CD8-positive, alpha-beta memory T cell (primary cell): ENCODE results near the gene PDE3A. TPM values are rescaled to one million over a fixed set of nuclear protein-coding genes. Genes with fewer than 3 reads are reported as not detected.

Source experiments
- CTCF ChIA-PET: fragments of 350-600 bp; sonication (Branson Sonifier 250); formaldehyde crosslinking; loops from one replicate; lab custom pipeline; 2021; ENCODE audit warnings: antibody characterized with exemption; lab: Charles Lee
- POLR2A ChIA-PET: fragments of 350-600 bp; sonication (Branson Sonifier 250); formaldehyde crosslinking; loops from one replicate; lab custom pipeline; 2021; ENCODE audit warnings: antibody characterized with exemption; lab: Charles Lee
- DNase-seq, 5 donors: peaks; one replicate each; pipeline versions ENCODE4 v3.0.0 to v3.0.0-alpha.2; 2020 to 2022; ENCODE audit warnings: mixed read lengths in 1 of 5
- H3K27ac ChIP-seq: one replicate; pipeline ENCODE4 v1.7.0; 2013; ENCODE audit warnings: low read depth, mild to moderate bottlenecking, low read length, moderate library complexity
- H3K27me3 ChIP-seq: 2 replicates; pipeline ENCODE4 v1.7.0; 2013; ENCODE audit warnings: low read length, mild to moderate bottlenecking; ENCODE audit not compliant: insufficient read depth, poor library complexity, severe bottlenecking
- H3K36me3 ChIP-seq: 2 replicates; pipeline ENCODE4 v1.7.0; 2013; ENCODE audit warnings: mild to moderate bottlenecking, low read length, moderate library complexity; ENCODE audit not compliant: insufficient read depth
- H3K4me1 ChIP-seq: 2 replicates; pipeline ENCODE4 v1.7.0; 2013; ENCODE audit warnings: mild to moderate bottlenecking, low read length, moderate library complexity; ENCODE audit not compliant: insufficient read depth
- H3K4me3 ChIP-seq: 2 replicates; pipeline ENCODE4 v1.7.0; 2013; ENCODE audit warnings: mild to moderate bottlenecking, low read length
- H3K9me3 ChIP-seq: 2 replicates; pipeline ENCODE4 v1.7.0; 2013; ENCODE audit warnings: mild to moderate bottlenecking, low read length
- H3K27ac Mint-ChIP-seq, 8 donors: one replicate each; pipeline ENCODE4 v1.8.0; 2020 to 2021; ENCODE audit warnings: mixed read lengths in 8 of 8, mild to moderate bottlenecking in 6 of 8, inconsistent platforms in 3 of 8, moderate library complexity in 3 of 8
- H3K27me3 Mint-ChIP-seq, 2 donors: one replicate each; pipeline ENCODE4 v1.8.0; 2020 to 2021; ENCODE audit warnings: mixed read lengths in 2 of 2, mild to moderate bottlenecking in 1 of 2, moderate library complexity in 1 of 2
- H3K36me3 Mint-ChIP-seq, 3 donors: one replicate each; pipeline ENCODE4 v1.8.0; 2020 to 2021; ENCODE audit warnings: mixed read lengths in 3 of 3, inconsistent platforms in 1 of 3, mild to moderate bottlenecking in 1 of 3
- H3K4me1 Mint-ChIP-seq, 3 donors: one replicate each; pipeline ENCODE4 v1.8.0; 2020 to 2021; ENCODE audit warnings: mixed read lengths in 3 of 3, inconsistent platforms in 1 of 3, mild to moderate bottlenecking in 1 of 3
- H3K4me3 Mint-ChIP-seq, 7 donors: one replicate each; pipeline ENCODE4 v1.8.0; 2020 to 2021; ENCODE audit warnings: mixed read lengths in 7 of 7, mild to moderate bottlenecking in 6 of 7, moderate library complexity in 4 of 7, inconsistent platforms in 2 of 7
- H3K9me3 Mint-ChIP-seq, 5 donors: one replicate each; pipeline ENCODE4 v1.8.0; 2020 to 2022; ENCODE audit warnings: mixed read lengths in 5 of 5, mild to moderate bottlenecking in 3 of 5, moderate library complexity in 2 of 5, inconsistent platforms in 1 of 5
- polyA plus RNA-seq: library from polyadenylated mRNA; unstranded; fragments of 300-500 nt; fragmentation: Illumina TruSeq; gene quantifications from one replicate; pipeline ENCODE4 v1.2.3, GENCODE V29; 2021
- total RNA-seq, 2 experiments: library from RNA; stranded (reverse); gene quantifications; one replicate each; pipeline ENCODE4 v1.2.3, GENCODE V29; 2021

Gene PDE3A
- total and polyA plus RNA-seq, 3 experiments from 2014 or later = 0.02 TPM; not detected in 2

DNA sequence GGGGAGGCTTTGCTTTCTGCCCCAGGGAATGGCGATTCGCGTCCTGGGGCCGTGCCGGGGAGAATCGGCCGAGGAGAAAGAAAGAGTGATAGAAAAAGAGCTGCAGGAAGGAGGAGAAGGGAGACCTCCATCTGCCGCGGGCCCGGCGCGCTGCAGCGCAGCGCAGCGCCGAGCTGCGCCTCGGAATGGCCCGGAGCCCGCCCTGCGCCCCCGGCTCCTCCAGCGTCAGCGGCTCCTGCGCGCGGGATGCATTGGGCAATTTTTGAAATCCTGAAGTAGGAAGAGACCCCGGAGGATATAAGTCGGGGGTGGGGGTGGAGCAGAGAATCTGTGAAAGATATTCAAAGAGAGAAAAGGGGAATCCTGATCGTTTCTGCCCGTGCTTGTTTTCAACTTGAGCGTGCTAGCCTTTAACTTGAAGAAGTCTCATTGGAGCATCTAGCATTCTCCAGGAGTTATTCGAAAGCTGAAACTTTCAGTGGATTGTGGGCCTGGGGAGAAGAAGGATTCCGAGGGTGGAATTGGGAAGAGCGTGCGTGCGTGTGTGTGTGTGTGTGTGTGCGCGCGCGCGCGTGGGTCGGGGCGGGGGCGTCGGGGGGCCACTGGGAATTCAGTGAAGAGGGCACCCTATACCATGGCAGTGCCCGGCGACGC is 441 bp downstream of the PDE3A start:
- Histone ChIP-seq H3K4me3 (no peak overlapping the region), H3K36me3 (no peaks in the 10 kb centered on the region), H3K9me3 (no peaks in the 10 kb centered on the region), H3K4me1 (no peaks in the 10 kb centered on the region), H3K27ac (no peak overlapping the region), H3K27me3 (no peaks in the 10 kb centered on the region)
- ChIA-PET CTCF (no interaction called here), POLR2A (no interaction called here)
- H3K27me3 Mint-ChIP-seq = peaks cover 20 to 48% of the 10 kb centered on the region in 2 donors
- no peak for DNase-seq
- no peak overlapping the region for H3K27ac Mint-ChIP-seq
- H3K4me1 Mint-ChIP-seq = peaks cover 4 to 20% (median 9%) of the 10 kb centered on the region in 3 donors
- peak overlapping the region in 5 of 7 donors; percentile 11 to 53 (median 36) for H3K4me3 Mint-ChIP-seq
- H3K36me3 Mint-ChIP-seq = peaks cover 0 to 1% (median 0%) of the 10 kb centered on the region in 3 donors
- no peaks in the 10 kb centered on the region for H3K9me3 Mint-ChIP-seq

- peak overlapping the region in 1 of 7 donors; percentile 16 for H3K4me3 Mint-ChIP-seq
- H3K27me3 Mint-ChIP-seq = peaks cover 21 to 51% of the 10 kb centered on the region in 2 donors
- no peak overlapping the region for H3K27ac Mint-ChIP-seq
- H3K36me3 Mint-ChIP-seq = peaks cover 0 to 1% (median 0%) of the 10 kb centered on the region in 3 donors
- H3K27me3 ChIP-seq = no peaks in the 10 kb centered on the region
- H3K4me3 ChIP-seq = no peak overlapping the region
- DNase-seq = peak in 1 of 5 donors; percentile 0
- ChIA-PET CTCF (no interaction called here), POLR2A (no interaction called here)
- peaks cover 4 to 20% (median 9%) of the 10 kb centered on the region in 3 donors for H3K4me1 Mint-ChIP-seq
- no peaks in the 10 kb centered on the region for H3K9me3 Mint-ChIP-seq
- no peak overlapping the region for H3K27ac ChIP-seq
- no peaks in the 10 kb centered on the region for H3K4me1 ChIP-seq
- no peaks in the 10 kb centered on the region for H3K9me3 ChIP-seq
- H3K36me3 ChIP-seq = no peaks in the 10 kb centered on the region
These were observed 1.1 kb downstream of the PDE3A start for GRCh38 chr12:20369305-20370013.

GRCh38 chr12:20370014-20370386 is 1.7 kb downstream of the PDE3A start:
- H3K36me3 ChIP-seq = no peaks in the 10 kb centered on the region
- H3K27ac ChIP-seq = no peak overlapping the region
- ChIA-PET CTCF (no interaction called here), POLR2A (no interaction called here)
- Mint-ChIP-seq H3K27ac (no peak overlapping the region), H3K36me3 (peaks cover 0 to 1% (median 0%) of the 10 kb centered on the region in 3 donors), H3K4me3 (no peak overlapping the region), H3K9me3 (no peaks in the 10 kb centered on the region), H3K4me1 (peaks cover 4 to 20% (median 9%) of the 10 kb centered on the region in 3 donors), H3K27me3 (peaks cover 21 to 54% of the 10 kb centered on the region in 2 donors)
- no peaks in the 10 kb centered on the region for H3K4me1 ChIP-seq
- no peaks in the 10 kb centered on the region for H3K9me3 ChIP-seq
- H3K4me3 ChIP-seq = no peak overlapping the region
- H3K27me3 ChIP-seq = no peaks in the 10 kb centered on the region
- no peak for DNase-seq

DNA sequence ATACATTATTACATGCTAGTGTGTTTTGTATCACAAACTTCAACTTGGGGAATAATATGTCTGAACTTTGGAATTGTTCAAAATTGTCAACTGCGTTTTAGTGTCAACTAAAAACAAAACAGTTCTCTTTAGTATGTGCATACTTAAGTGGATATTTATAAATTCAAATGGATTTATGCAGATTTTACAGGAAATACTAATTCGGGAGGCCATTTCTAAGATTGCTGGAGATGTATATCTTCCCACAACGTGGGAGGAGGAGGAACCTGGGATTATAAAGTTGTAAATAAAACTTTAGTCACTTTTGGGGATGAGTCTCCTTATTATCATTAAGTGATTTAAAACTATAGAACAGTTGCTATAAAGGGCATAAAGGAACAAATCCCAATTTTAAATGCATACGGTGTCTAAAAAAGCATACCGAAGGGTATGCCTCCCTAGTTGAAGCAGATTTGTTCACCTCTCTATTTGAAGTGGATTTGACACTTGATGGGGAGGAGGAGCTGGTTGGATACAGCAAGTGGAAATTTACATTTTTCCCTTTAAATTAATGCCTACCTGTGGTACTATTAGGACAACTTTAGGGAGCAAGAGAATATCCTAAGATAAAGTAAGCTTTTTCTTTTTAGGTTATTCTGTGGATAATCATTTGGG is 2.7 kb downstream of the PDE3A start:
- peaks cover 21 to 54% of the 10 kb centered on the region in 2 donors for H3K27me3 Mint-ChIP-seq
- ChIA-PET CTCF (no interaction called here), POLR2A (no interaction called here)
- H3K4me3 Mint-ChIP-seq = no peak overlapping the region
- Histone ChIP-seq H3K36me3 (no peaks in the 10 kb centered on the region), H3K27me3 (no peaks in the 10 kb centered on the region), H3K4me1 (no peaks in the 10 kb centered on the region), H3K27ac (no peak overlapping the region), H3K9me3 (no peaks in the 10 kb centered on the region), H3K4me3 (no peak overlapping the region)
- DNase-seq = no peak
- H3K27ac Mint-ChIP-seq = no peak overlapping the region
- H3K4me1 Mint-ChIP-seq = peaks cover 4 to 20% (median 9%) of the 10 kb centered on the region in 3 donors
- peaks cover 0 to 1% (median 0%) of the 10 kb centered on the region in 3 donors for H3K36me3 Mint-ChIP-seq
- H3K9me3 Mint-ChIP-seq = no peaks in the 10 kb centered on the region

DNA sequence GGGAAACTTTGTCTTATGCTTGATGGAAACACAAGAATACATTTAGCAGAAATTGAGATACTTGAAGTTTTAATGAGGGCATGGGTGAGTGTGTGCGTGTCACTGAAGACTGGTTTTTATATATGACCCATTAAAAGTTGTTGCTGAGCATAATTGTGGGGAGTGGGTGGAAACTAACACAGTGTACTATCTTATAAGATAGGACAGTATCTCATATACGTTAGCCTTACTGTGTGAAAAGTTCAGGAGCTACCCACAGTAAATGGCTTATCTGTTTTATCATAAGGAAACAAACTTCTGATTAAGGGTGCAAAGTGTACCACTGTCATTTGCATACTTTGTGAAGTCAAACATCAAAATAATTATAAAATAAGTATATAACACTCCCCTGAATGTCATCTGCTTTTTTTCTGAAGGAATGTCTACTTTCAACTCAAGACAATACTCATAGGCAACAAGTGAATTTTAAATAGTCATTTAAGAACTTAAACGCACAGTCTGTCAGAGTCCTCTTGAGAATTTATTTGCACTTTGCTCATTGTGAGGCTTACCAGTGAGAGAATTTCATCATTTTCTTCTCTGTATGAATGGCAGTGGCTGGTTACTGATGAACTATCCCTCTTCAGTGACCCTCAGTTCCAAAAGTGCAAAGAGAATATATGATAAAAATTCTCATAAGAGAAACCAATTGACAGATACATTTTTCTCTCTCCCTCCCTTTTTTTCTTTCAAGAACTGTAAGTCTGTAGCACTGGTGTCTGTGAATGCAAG is 4.2 kb downstream of the PDE3A start:
- Mint-ChIP-seq H3K27me3 (peaks cover 18 to 47% of the 10 kb centered on the region in 2 donors), H3K4me1 (peaks cover 4 to 20% (median 9%) of the 10 kb centered on the region in 3 donors), H3K9me3 (no peaks in the 10 kb centered on the region), H3K4me3 (no peak overlapping the region), H3K27ac (no peak overlapping the region), H3K36me3 (peaks cover 0 to 1% (median 0%) of the 10 kb centered on the region in 3 donors)
- Histone ChIP-seq H3K27ac (no peak overlapping the region), H3K36me3 (no peaks in the 10 kb centered on the region), H3K4me3 (no peak overlapping the region), H3K4me1 (no peaks in the 10 kb centered on the region), H3K9me3 (no peaks in the 10 kb centered on the region), H3K27me3 (no peaks in the 10 kb centered on the region)
- POLR2A ChIA-PET = no interaction called here
- CTCF ChIA-PET = no interaction called here
- DNase-seq = no peak

DNA sequence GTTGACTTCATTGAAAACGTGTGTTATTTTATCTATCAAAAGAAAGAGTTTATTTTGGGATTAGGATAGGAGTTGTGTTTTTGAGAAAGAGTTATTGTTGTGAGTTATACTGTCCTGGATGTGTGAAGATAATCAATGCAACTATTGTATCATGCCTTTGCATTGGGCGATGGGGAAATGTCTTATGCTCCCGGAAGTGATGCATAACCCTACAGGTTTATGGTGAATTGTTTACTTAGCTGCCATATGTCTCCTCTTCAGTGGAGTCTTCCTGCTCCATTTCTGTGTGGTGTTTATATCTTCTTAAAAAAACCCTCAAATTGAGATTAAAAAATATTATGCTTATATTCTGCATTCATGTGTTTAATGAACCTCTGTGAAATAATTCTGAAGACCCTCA is 6.5 kb downstream of the PDE3A start:
- no peaks in the 10 kb centered on the region for H3K4me1 ChIP-seq
- H3K9me3 ChIP-seq = no peaks in the 10 kb centered on the region
- H3K27ac ChIP-seq = no peak overlapping the region
- H3K27me3 ChIP-seq = no peaks in the 10 kb centered on the region
- H3K9me3 Mint-ChIP-seq = no peaks in the 10 kb centered on the region
- no peak overlapping the region for H3K4me3 ChIP-seq
- H3K27me3 Mint-ChIP-seq = peaks cover 11 to 29% of the 10 kb centered on the region in 2 donors
- no peak overlapping the region for H3K27ac Mint-ChIP-seq
- H3K36me3 ChIP-seq = no peaks in the 10 kb centered on the region
- H3K4me3 Mint-ChIP-seq = no peak overlapping the region
- peaks cover 0 to 7% (median 7%) of the 10 kb centered on the region in 3 donors for H3K4me1 Mint-ChIP-seq
- ChIA-PET CTCF (no interaction called here), POLR2A (no interaction called here)
- no peak for DNase-seq
- peaks cover 0 to 1% (median 0%) of the 10 kb centered on the region in 3 donors for H3K36me3 Mint-ChIP-seq

DNA sequence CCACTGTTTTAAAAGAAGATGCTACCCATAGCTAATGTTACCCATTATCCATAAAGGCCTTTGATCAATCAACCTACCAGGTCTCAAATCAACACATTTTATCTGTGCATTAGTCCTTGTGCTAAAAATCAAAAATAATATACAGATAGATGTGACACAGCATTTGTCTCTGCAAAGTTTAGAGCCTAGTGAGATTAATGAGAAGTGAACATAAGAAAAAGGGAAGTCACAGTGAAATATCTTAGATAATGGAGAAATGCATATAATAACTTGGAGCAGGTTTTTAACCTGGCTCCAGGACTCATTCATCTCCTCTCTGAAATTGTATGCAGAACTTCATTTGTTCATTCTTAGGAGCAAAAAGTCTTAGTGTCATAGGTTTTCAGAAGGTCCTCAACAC is 7.2 kb downstream of the PDE3A start:
- Mint-ChIP-seq H3K9me3 (no peaks in the 10 kb centered on the region), H3K36me3 (no peaks in the 10 kb centered on the region), H3K4me1 (no peaks in the 10 kb centered on the region), H3K27ac (no peak overlapping the region), H3K4me3 (no peak overlapping the region), H3K27me3 (peaks cover 6 to 21% of the 10 kb centered on the region in 2 donors)
- DNase-seq = no peak
- Histone ChIP-seq H3K4me1 (no peaks in the 10 kb centered on the region), H3K4me3 (no peak overlapping the region), H3K27ac (no peak overlapping the region), H3K36me3 (no peaks in the 10 kb centered on the region), H3K27me3 (no peaks in the 10 kb centered on the region), H3K9me3 (no peaks in the 10 kb centered on the region)
- CTCF ChIA-PET = no interaction called here
- POLR2A ChIA-PET = no interaction called here
